Erythroblast (primary cell): ENCODE data around the gene CORO6.

Experiments
- DNase-seq, 2 experiments: peaks; one replicate each; lab custom pipeline; 2025; lab: John Stamatoyannopoulos, UW
- GATA1 ChIP-seq: IDR thresholded peaks from 2 replicates; pipeline ENCODE4 v1.6.1; 2011; ENCODE audit warnings: low read depth, mild to moderate bottlenecking, control low read depth, low read length, moderate library complexity
- POLR2A ChIP-seq: IDR thresholded peaks from 2 replicates; pipeline ENCODE4 v1.6.1; 2011; ENCODE audit warnings: mild to moderate bottlenecking, low read length

CORO6 gene

DNA sequence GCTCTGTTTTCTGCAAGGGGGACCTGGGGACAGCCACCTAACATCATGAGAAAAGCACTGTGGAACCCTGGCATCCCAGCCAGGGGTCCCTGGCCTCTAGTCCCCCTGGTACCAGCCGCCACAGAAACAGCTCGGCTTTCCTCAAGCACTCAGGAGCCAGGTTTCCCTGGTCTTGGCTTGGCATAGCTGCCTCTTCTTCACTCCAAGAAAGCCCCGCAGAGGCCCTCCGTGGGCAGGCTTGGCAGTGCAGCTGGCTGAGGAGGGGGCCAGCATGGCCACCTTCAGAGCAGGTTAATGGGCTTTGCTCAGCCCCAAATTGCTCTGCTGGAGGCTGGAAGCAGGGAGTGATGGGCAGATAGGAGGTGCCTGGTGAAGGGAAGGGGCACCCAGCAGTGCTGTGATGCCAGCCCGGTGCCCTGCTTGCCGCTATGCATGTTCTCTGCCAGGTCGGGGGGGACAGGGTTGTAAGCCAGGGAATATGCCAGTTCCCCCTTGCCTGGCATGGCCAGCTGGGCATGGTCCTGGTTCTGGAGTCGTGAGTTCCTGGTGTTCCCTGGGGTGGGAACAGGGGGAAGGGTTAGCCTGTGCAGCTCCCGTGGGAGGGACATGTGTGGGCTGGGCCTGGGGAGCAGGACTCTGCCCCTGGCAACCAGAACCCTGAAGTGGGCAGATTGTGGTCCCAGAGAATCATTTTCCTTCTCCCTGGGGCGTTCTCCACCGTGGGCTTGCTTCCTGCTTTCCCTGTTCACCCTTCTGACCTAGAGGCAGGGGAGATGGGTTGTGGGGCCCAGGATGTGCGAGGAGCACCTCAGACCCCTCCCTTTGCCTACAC lies 26.6 kb downstream of the CORO6 start:
- TF ChIP-seq GATA1 (no peak), POLR2A (no peak)

DNA sequence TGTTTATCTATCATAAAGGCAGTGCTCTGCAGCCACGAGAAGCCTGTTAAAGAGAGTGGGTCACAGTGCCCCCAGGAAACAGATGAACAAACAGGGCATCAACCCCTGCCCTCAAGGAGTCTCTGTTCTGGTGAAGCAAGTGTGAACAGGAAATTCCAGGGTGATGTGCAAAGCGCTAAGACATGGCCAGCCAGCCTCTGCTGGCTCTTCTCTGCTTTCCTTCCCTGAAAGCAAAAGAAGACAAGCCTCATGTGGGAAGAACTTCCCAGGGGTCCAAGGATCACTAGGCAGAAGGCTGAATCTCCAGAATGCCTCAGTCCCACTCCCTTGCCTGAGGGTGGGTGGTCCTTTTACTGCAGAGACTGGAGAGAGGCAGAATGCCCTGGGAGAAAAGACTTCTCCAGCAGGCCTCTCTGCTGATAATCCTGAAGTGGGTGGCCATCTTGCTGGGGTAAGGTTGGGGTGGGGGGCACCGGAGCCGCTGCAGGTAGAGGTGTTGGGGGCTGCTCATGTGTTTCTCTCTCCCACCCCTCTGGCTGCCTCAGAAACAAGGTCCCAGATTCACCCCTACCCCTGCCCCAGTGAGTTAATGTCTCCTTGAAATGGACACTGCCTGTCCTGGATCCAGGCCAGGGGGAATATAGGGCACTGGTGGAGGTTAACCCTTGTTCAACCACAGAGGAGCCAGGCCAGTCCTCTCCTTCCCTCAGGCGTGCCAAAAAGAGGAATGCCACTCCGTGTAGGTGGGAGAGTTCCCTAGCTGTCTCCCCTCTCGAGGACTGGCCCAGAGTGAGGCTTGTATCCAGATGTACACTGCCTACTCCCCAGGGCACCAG lies 27.4 kb downstream of the CORO6 start:
- TF ChIP-seq GATA1 (no peak), POLR2A (no peak)
- no peak for DNase-seq

More for the DNA sequence above, 26.6 kb downstream of the CORO6 start:
- no peak for DNase-seq

DNA sequence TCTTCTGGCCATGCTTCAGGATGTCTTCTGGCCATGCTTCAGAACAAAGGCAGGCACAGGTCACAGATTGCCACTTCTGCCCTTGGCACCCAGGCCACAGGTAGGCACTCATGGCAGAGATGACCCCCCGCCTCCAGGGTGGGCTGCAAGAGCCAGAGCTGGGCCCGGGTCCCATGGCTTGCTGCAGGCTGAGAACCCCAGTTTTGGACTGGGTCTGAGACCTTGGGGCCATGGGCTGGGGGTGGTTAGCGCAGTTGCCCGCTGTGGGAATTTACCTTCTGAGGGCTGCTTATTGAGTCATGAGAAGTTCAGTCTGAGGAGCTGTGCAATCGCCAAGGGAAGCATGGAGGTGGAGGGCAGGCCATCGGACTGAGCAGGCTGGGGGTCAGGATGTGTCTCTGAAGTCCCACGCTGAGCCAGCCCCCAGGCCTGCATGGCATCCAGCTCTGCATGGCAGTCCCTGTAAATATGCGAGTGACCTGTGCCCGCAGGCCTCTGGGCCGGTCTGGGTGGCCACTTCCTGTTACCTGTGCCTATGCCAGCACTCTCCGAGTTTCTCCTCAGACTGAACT lies 28.1 kb downstream of the CORO6 start:
- TF ChIP-seq POLR2A = no peak
- no peak for TF ChIP-seq GATA1
- no peak for DNase-seq

DNA sequence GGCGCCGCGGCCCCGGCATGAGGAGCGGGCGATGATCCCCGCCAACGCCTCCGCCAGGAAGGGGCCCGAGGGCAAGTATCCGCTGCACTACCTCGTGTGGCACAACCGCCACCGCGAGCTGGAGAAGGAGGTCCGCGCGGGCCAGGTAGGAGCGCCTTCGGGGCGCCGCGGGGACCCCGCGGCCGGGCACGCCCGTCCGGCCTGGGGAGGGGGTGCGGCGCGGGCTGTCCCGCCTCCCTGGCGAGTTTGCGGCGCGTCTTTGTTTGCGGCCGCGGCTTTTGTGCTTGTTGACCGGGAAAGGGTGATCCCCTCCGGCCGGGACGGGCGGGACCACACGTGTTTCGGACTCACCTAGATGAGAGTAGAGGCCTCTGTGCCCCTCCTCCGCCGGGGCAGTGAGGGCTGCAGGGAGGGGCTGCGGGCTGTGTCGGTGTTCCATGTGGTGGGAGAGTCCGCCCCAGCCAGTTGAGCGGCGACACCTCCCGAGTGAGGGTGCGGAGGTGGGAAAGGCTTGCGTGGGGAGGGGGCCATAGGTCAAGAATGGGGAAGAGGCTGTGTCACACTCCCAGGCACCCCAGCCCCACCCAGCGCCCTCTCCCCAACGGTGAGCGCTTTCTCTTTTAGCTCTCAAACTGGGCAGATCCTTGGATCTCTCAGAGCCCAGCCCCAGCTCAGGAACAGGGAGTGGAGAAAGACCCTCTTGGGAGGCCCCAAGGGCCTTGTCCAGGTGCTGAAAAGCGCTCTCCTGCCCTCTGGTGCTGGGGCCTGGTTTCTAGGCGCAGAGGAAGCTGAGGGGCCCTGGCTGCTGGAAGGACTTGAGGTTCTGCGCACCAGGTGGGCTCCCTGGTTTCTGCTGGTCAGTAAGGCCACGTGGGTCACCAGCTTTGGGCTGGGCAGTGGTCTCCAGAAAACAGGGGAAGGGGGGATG lies 28.9 kb downstream of the CORO6 start:
- peak; percentile 30 to 31 for DNase-seq
- no peak for TF ChIP-seq GATA1
- TF ChIP-seq POLR2A = no peak

DNA sequence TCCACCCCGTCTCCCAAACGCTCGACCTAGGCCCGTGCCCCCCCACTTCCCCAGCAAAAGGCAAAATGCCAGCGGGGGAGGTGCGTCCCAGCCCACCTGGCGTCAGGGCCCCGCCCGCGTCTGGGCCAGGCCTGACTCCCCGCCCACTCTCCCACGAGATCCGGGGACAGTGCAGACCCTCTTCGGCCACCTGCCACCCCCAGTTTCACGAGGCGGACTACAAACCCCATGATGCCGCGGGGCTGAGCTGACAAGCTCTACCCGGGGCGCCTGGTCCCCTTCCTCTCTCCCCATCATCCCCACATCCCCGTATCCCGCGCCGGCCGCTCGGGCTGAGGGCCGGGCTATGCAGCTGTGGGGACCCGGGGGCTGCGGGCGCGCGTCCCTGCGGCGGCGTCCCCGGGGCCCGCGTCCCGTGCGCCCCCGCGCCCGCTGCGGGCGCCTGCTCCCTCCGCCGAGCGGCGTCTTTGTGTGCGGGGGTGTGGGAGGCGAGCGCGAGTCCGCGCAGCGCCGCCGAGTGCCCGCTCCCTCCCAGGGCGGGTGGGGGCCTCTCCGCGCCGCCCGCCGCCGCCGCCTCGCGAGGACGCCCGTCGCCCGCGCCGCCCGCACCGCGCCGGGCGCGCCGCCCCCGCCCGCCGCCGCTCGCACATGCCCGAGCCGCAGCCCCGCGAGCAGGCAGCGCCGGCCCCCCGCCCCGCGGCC lies 29.7 kb downstream of the CORO6 start, which contains the start of gene ANKRD13B:
ANKRD13B (plus strand) TSS at position 283 of the 702 bp plus-strand sequence. CDS start 490 bp downstream, outside the sequence.
- no peak for TF ChIP-seq POLR2A
- DNase-seq = peak in 1 of 2 experiments; percentile 43

DNA sequence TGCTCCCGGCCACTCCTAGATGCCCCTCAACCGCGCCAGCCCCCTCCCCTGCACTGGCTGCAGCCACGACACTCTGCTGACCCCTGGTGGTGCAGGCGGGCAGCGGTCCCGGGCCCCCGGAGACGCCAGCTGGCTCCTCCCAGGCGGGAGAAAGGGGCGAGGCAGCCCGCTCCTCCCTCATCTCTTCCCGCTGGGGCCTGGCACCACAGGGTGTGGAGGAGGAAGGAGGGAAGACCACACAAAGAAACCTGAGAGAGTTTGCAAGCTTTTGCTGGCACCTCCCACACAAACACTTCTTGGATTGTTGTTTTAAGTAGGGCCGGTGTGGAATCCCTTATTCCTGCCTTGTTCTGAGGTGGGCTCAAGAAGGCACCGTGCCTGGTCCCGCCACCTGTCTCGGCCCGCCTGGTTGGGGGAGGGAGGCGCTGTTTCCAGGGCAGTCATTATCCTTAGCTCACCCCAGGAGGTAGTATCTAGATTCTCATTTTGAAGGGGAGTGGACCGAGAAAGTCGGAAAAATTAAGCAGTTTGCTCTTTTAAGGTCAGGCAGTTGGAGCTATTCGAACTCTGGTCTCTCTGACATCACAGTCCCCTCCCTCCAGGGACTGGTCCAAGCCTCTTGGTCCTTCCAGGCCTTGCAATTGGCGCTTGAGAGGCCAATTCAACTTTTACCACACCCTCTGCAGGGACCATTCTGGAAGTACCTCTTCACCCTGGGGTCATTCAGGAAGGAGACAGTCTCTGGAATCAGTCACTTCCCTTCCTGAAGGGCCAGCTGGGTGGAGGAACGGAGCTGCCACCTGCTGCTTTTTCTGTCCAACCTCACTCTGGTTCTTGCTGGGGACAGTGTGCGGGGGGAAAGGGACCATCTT lies 30.7 kb downstream of the CORO6 start:
- peak; percentile 73 to 80 for DNase-seq
- TF ChIP-seq POLR2A (no peak), GATA1 (no peak)

DNA sequence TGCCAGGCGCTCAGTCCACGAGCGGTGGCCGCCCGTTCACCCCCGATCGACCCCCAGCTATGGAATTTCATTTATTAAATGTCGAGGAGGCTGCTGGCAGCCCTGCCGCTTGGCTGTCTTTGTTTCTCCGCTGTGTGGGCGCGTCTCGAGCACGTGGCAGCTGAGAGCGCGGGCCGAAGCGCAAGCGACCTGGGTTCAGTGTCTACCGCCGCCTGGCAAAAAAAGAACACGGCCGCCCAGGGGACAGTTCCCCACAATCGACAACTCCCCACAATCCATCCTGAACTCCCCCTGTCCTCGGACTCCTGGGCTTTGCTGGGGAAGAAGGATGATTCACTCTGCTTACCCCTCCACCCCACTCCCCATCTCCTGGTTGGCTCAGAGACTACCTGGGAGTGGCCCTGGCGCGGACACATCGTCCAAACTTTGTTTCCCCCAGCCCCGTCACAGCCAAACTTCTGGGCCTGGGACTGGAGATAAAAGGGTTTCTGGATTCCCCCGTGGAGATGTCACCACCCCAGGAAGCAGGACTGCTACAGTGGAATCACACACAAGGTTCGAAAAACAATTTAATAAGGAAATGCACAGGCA lies 31.5 kb downstream of the CORO6 start:
- peak; percentile 54 to 62 for DNase-seq
- TF ChIP-seq GATA1 = no peak
- no peak for TF ChIP-seq POLR2A

DNA sequence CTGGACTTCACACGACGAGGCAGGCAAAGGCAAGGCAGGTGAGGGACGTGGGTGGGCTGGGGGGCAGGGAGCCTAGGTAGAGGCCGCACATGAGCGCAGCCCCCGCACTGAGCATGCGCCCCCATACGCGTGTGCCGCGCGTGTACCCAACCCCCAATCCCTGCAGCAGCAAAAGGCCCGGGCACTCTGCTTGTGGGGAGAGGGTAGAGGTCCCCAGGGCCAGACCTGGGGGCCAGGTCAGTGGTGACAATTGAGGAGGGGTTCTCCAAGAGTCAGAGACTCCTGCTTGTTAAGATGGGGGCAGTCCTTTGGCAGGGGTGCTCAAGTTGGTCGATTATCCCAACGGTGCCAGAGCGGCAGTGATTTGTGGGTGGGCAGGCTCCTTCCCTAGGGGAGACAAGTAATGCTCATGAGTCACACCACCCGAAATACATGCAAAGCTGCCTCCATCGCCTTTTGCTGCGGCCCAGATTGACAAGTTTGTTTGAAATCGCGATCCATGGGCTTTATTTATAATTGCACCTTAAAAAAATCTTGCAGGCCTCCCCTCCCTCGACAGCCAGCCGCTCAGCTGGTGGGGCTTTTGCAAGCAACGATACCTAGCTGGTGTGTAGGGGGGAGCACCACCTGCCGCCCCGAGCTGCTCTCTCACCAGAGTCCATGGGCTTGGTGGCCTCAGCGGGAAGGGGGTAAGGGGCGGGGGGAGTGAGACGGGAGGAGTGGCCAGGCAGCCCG lies 32.1 kb downstream of the CORO6 start:
- TF ChIP-seq GATA1 = no peak
- DNase-seq = peak in 1 of 2 experiments; percentile 27

DNA sequence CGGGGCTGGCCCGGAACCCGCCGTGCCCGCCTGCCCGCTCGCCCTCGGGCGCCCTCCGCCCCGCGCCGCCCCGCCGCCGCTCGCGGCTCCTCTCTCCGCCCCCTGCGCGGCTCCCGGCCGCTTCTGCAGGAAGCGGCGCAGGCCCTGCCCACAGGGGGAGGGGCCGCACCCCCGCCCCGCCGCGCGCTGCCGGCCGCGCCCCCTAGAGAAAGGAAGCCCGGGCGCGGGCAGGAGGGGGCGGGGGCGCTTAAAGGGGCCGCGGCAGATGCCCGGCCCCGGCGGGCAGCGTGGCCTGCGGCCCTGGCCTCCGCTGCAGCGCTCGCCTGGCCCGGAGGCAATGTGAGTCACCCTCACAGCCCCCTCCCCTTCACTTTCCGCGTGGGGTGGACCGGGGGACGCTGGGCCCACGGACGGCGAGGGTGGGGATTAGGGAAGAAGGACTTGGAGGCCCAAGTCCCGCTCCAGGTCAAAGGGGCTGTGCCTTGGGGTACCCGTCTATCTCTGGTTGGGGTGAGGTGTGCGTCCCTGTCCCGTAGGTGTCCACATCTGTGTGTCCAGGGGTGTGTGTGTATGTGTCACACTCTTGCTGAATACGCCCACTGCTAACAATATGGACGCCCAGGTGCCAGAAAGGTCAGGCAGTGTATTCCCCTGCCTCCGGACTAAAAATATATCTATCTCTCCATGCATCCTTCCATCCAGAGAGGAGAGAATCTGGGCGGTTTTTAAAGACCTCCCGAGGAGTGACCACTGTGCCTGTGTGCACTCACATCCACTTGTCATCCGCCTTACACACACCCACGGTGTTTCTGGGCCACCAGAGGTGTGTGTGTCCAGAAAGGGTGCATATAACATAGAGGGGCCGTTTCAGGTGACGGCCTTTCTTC lies 32.9 kb downstream of the CORO6 start, which contains the start of gene GIT1:
GIT1 (minus strand) TSS at position 125 of the 887 bp plus-strand sequence. CDS start 270 bp downstream, outside the sequence.
- no peak for TF ChIP-seq POLR2A
- DNase-seq = peak; percentile 85 to 89
